GM21619 (cell line): Measurements from ENCODE around the gene PTPRR.

Experiments
- ATAC-seq: cut with Tn5 transposase; IDR thresholded peaks from one replicate; pipeline ENCODE4 v1.9.1; 2021; ENCODE audit not compliant: unreplicated experiment

PTPRR gene

GRCh38 chr12:70615174-70615866 is 305.2 kb downstream of the PTPRR start:
- no peak for ATAC-seq

GRCh38 chr12:70609739-70610491 is 310.6 kb downstream of the PTPRR start:
- ATAC-seq, result no peak

- no peak for ATAC-seq
Observed at GRCh38 chr12:70609203-70609602, 311.3 kb downstream of the PTPRR start.

- ATAC-seq, result no peak
Observed at GRCh38 chr12:70608184-70608583, 312.4 kb downstream of the PTPRR start.

- no peak for ATAC-seq
Observed at GRCh38 chr12:70607107-70607506, 313.4 kb downstream of the PTPRR start.

GRCh38 chr12:70605976-70606375 is 314.6 kb downstream of the PTPRR start:
- ATAC-seq, result no peak

GRCh38 chr12:70604662-70605061 is 315.9 kb downstream of the PTPRR start:
- no peak for ATAC-seq

- ATAC-seq, result no peak
Observed at GRCh38 chr12:70603044-70603443, 317.5 kb downstream of the PTPRR start.

GRCh38 chr12:70598467-70599193 is 321.9 kb downstream of the PTPRR start:
- ATAC-seq, result no peak

- ATAC-seq, result no peak
Observed at GRCh38 chr12:70592664-70593063, 327.9 kb downstream of the PTPRR start.

- no peak for ATAC-seq
Observed at GRCh38 chr12:70590549-70591226, 329.9 kb downstream of the PTPRR start.

GRCh38 chr12:70590051-70590450 is 330.5 kb downstream of the PTPRR start:
- peak; percentile 87 for ATAC-seq
